ENCODE measurements around the gene TRPC4AP.
"Not testable (repeated sequence)": the region's sequence is repeated elsewhere in the genome, so short reads cannot be mapped to it uniquely, and the experiment has no call there.

Gene TRPC4AP

GRCh38 chr20:35117196-35117595 lies 24.6 kb upstream of the TRPC4AP start:
- no peak overlapping the region for H3K4me3 ChIP-seq (ENCODE audit: low read depth, low read length)
- TF ChIP-seq, protein P1, sequence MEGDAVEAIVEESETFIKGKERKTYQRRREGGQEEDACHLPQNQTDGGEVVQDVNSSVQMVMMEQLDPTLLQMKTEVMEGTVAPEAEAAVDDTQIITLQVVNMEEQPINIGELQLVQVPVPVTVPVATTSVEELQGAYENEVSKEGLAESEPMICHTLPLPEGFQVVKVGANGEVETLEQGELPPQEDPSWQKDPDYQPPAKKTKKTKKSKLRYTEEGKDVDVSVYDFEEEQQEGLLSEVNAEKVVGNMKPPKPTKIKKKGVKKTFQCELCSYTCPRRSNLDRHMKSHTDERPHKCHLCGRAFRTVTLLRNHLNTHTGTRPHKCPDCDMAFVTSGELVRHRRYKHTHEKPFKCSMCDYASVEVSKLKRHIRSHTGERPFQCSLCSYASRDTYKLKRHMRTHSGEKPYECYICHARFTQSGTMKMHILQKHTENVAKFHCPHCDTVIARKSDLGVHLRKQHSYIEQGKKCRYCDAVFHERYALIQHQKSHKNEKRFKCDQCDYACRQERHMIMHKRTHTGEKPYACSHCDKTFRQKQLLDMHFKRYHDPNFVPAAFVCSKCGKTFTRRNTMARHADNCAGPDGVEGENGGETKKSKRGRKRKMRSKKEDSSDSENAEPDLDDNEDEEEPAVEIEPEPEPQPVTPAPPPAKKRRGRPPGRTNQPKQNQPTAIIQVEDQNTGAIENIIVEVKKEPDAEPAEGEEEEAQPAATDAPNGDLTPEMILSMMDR (IDR thresholded peaks at IDR 0.05; ENCODE audit: low read depth, low read length): no peak

DNA sequence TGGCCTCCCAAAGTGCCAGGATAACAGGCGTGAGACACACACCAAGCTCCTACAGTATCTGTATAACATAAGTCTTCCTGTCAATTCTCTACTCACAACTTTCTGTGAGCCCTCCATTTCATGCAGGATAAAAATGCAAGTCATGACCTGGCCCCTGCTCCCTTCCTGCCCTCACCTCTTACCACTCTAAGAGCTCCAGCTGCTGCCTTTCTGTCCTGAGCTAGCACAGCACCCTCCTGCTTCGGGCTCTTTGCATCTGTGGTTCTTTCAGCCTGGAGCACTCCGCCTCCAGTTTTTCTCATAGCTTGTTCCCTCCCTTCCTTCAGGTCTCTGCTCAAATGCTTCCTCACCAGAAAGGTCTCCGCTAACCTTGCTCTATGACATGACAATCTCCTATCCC lies 23.7 kb upstream of the TRPC4AP start:
- no peak overlapping the region for H3K4me3 ChIP-seq (ENCODE audit: low read depth, low read length)
- TF ChIP-seq, protein P1 (IDR thresholded peaks at IDR 0.05; ENCODE audit: low read depth, low read length): no peak

DNA sequence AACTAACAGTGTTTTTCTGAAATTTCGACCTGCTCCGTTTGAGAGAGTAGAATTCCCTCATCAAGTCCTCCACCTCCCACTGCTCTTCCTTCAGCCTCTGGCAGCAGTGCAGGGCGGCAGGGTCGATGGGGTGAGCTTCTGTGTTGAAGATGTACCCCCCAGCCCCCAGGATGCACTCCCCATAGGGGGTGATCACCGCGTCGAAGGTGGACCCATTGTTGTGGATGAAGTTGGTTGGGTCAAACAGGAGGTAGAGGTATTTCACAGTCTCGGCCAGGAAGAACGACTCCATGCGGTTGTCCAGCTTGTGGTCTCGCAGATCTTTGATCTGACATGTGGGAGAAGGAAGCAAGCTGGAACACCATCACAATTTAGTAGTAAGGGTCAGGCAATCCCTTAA lies 23.0 kb upstream of the TRPC4AP start:
- no peak overlapping the region for H3K4me3 ChIP-seq (ENCODE audit: low read depth, low read length)
- TF ChIP-seq, protein P1 (IDR thresholded peaks at IDR 0.05; ENCODE audit: low read depth, low read length): no peak

GRCh38 chr20:35112276-35112675 lies 19.7 kb upstream of the TRPC4AP start:
- not testable (repeated sequence) for H3K4me3 ChIP-seq (ENCODE audit: low read depth, low read length)

DNA sequence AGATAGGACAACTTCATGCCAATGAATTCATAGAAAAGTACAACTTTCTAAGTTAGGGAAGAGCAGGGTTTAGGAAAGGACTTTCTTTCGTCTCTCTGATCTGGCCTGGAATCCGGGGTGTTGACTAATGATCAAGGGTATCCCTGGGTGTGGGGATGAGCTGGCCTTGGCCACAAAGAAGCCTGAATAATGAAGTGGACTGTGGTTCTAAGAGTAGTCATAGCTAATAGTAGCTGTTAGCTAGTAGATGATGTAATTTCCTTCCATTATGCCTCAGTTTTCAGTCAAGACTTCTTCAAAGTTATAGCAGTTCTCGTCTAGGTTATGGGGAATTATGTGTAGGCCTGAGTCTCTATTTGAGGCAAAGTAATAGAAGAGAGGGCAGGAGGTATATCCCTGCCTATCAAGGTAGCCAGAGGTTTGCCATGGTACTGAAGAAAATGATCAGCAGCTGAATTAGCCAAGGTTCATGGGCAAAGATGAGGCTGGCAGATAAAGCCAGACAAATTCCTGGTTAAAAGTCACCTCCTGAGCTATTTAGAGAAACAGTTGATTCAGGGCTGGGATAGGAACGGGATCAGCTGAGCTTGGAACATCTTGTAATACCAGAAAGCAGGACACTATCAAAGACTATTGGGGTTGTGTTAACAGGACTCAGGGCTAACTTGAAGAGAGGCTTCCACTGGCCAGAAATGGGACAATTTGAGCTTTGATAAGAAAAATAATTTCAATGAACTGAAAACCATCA lies 18.7 kb upstream of the TRPC4AP start:
- TF ChIP-seq, protein P1 (IDR thresholded peaks at IDR 0.05; ENCODE audit: low read depth, low read length): no peak
- no peak overlapping the region for H3K4me3 ChIP-seq (ENCODE audit: low read depth, low read length)

DNA sequence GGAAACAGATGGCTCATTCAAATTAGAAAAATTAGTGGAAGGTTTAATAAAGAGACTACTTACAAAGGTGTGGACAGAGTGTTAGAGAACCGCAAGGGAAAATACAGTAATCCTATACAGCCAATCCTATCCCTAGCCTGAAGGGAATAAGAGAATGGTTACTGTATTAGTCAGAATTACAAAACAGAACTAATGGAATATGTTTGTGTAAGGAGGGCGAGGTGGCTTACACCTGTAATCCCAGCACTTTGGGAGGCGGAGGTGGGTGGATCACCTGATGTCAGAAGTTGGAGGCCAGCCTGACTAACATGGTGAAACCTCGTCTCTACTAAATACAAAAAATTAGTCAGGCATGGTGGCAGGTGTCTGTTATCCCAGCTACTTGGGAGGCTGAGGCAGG lies 16.3 kb upstream of the TRPC4AP start:
- TF ChIP-seq, protein P1 (IDR thresholded peaks at IDR 0.05; ENCODE audit: low read depth, low read length): no peak
- no peak overlapping the region for H3K4me3 ChIP-seq (ENCODE audit: low read depth, low read length)

- TF ChIP-seq, protein P1 (IDR thresholded peaks at IDR 0.05; ENCODE audit: low read depth, low read length): no peak
- no peak overlapping the region for H3K4me3 ChIP-seq (ENCODE audit: low read depth, low read length)
These were observed 14.3 kb upstream of the TRPC4AP start for GRCh38 chr20:35106827-35107380.
